Skeletal muscle tissue (tissue), 4 donors: ENCODE results near the gene KRTAP3-3. TPM values are rescaled to one million over a fixed set of nuclear protein-coding genes. Genes with fewer than 3 reads are reported as not detected.

Source experiments
- H3K27ac ChIP-seq: one replicate; pipeline ENCODE4 v1.7.0; 2013; ENCODE audit warnings: mild to moderate bottlenecking, low read depth, low read length, inconsistent platforms
- H3K27me3 ChIP-seq, 3 donors: one replicate each; pipeline ENCODE4 v1.7.0; 2013; ENCODE audit warnings: low read length in 3 of 3; ENCODE audit not compliant: control insufficient read depth in 3 of 3, insufficient read depth in 3 of 3
- H3K36me3 ChIP-seq, 3 donors: one replicate each; pipeline ENCODE4 v1.7.0; 2013; ENCODE audit warnings: low read length in 3 of 3; ENCODE audit not compliant: control insufficient read depth in 3 of 3, insufficient read depth in 3 of 3
- H3K4me1 ChIP-seq, 3 donors: one replicate each; pipeline ENCODE4 v1.7.0; 2013; ENCODE audit warnings: low read length in 3 of 3, mild to moderate bottlenecking in 3 of 3; ENCODE audit not compliant: control insufficient read depth in 3 of 3, insufficient read depth in 3 of 3
- H3K4me3 ChIP-seq, 3 donors: one replicate each; pipeline ENCODE4 v1.7.0; 2013; ENCODE audit warnings: low read length in 3 of 3
- H3K9ac ChIP-seq, 3 donors: one replicate each; pipeline ENCODE4 v1.7.0; 2013; ENCODE audit warnings: low read length in 3 of 3, mild to moderate bottlenecking in 3 of 3, moderate library complexity in 2 of 3, low read depth in 1 of 3
- H3K9me3 ChIP-seq, 3 donors: one replicate each; pipeline ENCODE4 v1.7.0; 2013; ENCODE audit warnings: low read length in 3 of 3; ENCODE audit not compliant: control insufficient read depth in 3 of 3
- total RNA-seq: library from RNA; depleted of rRNA; stranded (reverse); fragments of >200 nt; gene quantifications from one replicate; pipeline ENCODE4 v1.2.3, GENCODE V29; 2014
- donor health status: Osteomylitis.

The KRTAP3-3 gene
- total RNA-seq, 1 donor from 2014 or later, result not detected

- H3K27me3 ChIP-seq, result peaks cover 3 to 9% (median 5%) of the 10 kb centered on the region in 3 donors
- H3K36me3 ChIP-seq, result no peaks in the 10 kb centered on the region
- H3K4me3 ChIP-seq, result no peak overlapping the region
- no peaks in the 10 kb centered on the region for H3K9me3 ChIP-seq
- H3K4me1 ChIP-seq, result no peaks in the 10 kb centered on the region
- no peak overlapping the region for H3K27ac ChIP-seq
- H3K9ac ChIP-seq, result no peak overlapping the region
Measured at GRCh38 chr17:40992666-40993065, 1.3 kb downstream of the KRTAP3-3 start.

GRCh38 chr17:40986920-40987319, 7.0 kb downstream of the KRTAP3-3 start:
- Histone ChIP-seq H3K9ac (no peak overlapping the region), H3K27me3 (peaks cover 0 to 15% (median 12%) of the 10 kb centered on the region in 3 donors), H3K9me3 (no peaks in the 10 kb centered on the region), H3K36me3 (no peaks in the 10 kb centered on the region), H3K27ac (no peak overlapping the region), H3K4me1 (no peaks in the 10 kb centered on the region), H3K4me3 (no peak overlapping the region)

GRCh38 chr17:40984226-40984625, 9.7 kb downstream of the KRTAP3-3 start, which contains the start of gene KRT40:
KRT40 (minus strand) TSS chr17:40984326; CDS start chr17:40984273, 53 bp downstream.
- Histone ChIP-seq H3K9ac (no peak within 1 kb of the TSS), H3K27me3 (peaks cover 0 to 15% (median 12%) of the 10 kb centered on the region in 3 donors), H3K9me3 (no peaks in the 10 kb centered on the region), H3K4me3 (no peak within 1 kb of the TSS), H3K36me3 (no peaks in the 10 kb centered on the region), H3K4me1 (peaks cover 8 to 11% (median 11%) of the 10 kb centered on the region in 3 donors), H3K27ac (no peak within 1 kb of the TSS)

- Histone ChIP-seq H3K9ac (peak overlapping the region in 1 of 3 donors; percentile 25), H3K9me3 (no peaks in the 10 kb centered on the region), H3K4me3 (peak overlapping the region in 2 of 3 donors; percentile 6 to 41), H3K4me1 (peaks cover 8 to 11% (median 11%) of the 10 kb centered on the region in 3 donors), H3K27me3 (peaks cover 0 to 14% (median 10%) of the 10 kb centered on the region in 3 donors), H3K36me3 (no peaks in the 10 kb centered on the region), H3K27ac (peak overlapping the region; percentile 25)
Measured at GRCh38 chr17:40981115-40981514, 12.8 kb downstream of the KRTAP3-3 start.

GRCh38 chr17:40980596-40980995, 13.4 kb downstream of the KRTAP3-3 start:
- Histone ChIP-seq H3K27ac (peak overlapping the region; percentile 25), H3K9me3 (no peaks in the 10 kb centered on the region), H3K27me3 (peaks cover 0 to 17% (median 12%) of the 10 kb centered on the region in 3 donors), H3K4me1 (peaks cover 8 to 11% (median 11%) of the 10 kb centered on the region in 3 donors), H3K36me3 (no peaks in the 10 kb centered on the region), H3K9ac (peak overlapping the region in 1 of 3 donors; percentile 25), H3K4me3 (peak overlapping the region in 2 of 3 donors; percentile 6 to 22)

- no peaks in the 10 kb centered on the region for H3K36me3 ChIP-seq
- no peaks in the 10 kb centered on the region for H3K9me3 ChIP-seq
- H3K4me3 ChIP-seq, result no peak overlapping the region
- H3K27ac ChIP-seq, result no peak overlapping the region
- peaks cover 8 to 11% (median 11%) of the 10 kb centered on the region in 3 donors for H3K4me1 ChIP-seq
- H3K9ac ChIP-seq, result no peak overlapping the region
- H3K27me3 ChIP-seq, result peaks cover 0 to 17% (median 12%) of the 10 kb centered on the region in 3 donors
Measured at GRCh38 chr17:40980117-40980516, 13.8 kb downstream of the KRTAP3-3 start.

- H3K36me3 ChIP-seq, result no peaks in the 10 kb centered on the region
- H3K4me3 ChIP-seq, result no peak overlapping the region
- H3K4me1 ChIP-seq, result peaks cover 8 to 11% (median 11%) of the 10 kb centered on the region in 3 donors
- no peaks in the 10 kb centered on the region for H3K9me3 ChIP-seq
- no peak overlapping the region for H3K9ac ChIP-seq
- peaks cover 0 to 13% (median 6%) of the 10 kb centered on the region in 3 donors for H3K27me3 ChIP-seq
- no peak overlapping the region for H3K27ac ChIP-seq
Measured at GRCh38 chr17:40978575-40979151, 15.3 kb downstream of the KRTAP3-3 start.

GRCh38 chr17:40975516-40975915, 18.4 kb downstream of the KRTAP3-3 start:
- no peak overlapping the region for H3K27ac ChIP-seq
- H3K4me3 ChIP-seq, result no peak overlapping the region
- peaks cover 0 to 8% (median 6%) of the 10 kb centered on the region in 3 donors for H3K27me3 ChIP-seq
- H3K4me1 ChIP-seq, result peaks cover 3 to 6% (median 5%) of the 10 kb centered on the region in 3 donors
- H3K9ac ChIP-seq, result no peak overlapping the region
- no peaks in the 10 kb centered on the region for H3K9me3 ChIP-seq
- no peaks in the 10 kb centered on the region for H3K36me3 ChIP-seq

- H3K27ac ChIP-seq, result no peak overlapping the region
- no peaks in the 10 kb centered on the region for H3K9me3 ChIP-seq
- no peak overlapping the region for H3K4me3 ChIP-seq
- H3K36me3 ChIP-seq, result no peaks in the 10 kb centered on the region
- no peak overlapping the region for H3K9ac ChIP-seq
- peaks cover 0 to 8% (median 6%) of the 10 kb centered on the region in 3 donors for H3K27me3 ChIP-seq
- H3K4me1 ChIP-seq, result no peaks in the 10 kb centered on the region
Measured at GRCh38 chr17:40974366-40974765, 19.6 kb downstream of the KRTAP3-3 start.

GRCh38 chr17:40967582-40967981, 26.4 kb downstream of the KRTAP3-3 start:
- Histone ChIP-seq H3K36me3 (no peaks in the 10 kb centered on the region), H3K27ac (no peak overlapping the region), H3K9ac (no peak overlapping the region), H3K9me3 (no peaks in the 10 kb centered on the region), H3K27me3 (no peaks in the 10 kb centered on the region), H3K4me3 (no peak overlapping the region), H3K4me1 (no peaks in the 10 kb centered on the region)
